Common myeloid progenitor, CD34-positive (primary cell): ENCODE results near the gene INKA2. TPM values are rescaled to one million over a fixed set of nuclear protein-coding genes. Genes with fewer than 3 reads are reported as not detected.
A peak's percentile ranks its signal among the peaks of the same experiment; 100 is the strongest.

Experiments
- CTCF ChIA-PET: fragments of 350-600 bp; sonication (Branson Sonifier 250); formaldehyde crosslinking; loops from one replicate; lab custom pipeline; 2021; ENCODE audit warnings: antibody characterized with exemption; lab: Charles Lee
- POLR2A ChIA-PET: fragments of 350-600 bp; sonication (Branson Sonifier 250); formaldehyde crosslinking; loops from one replicate; lab custom pipeline; 2021; ENCODE audit warnings: antibody characterized with exemption; lab: Charles Lee
- DNase-seq, 3 donors: peaks; one replicate each; pipeline versions ENCODE4 v3.0.0 to v3.0.0-alpha.2; 2013
- H3K27ac ChIP-seq, 2 experiments: 1 replicate in 1 of 2; 2 replicates in 1 of 2; pipeline ENCODE4 v1.7.0; 2013; ENCODE audit warnings: inconsistent platforms in 2 of 2, low read length in 2 of 2, mild to moderate bottlenecking in 2 of 2, low read depth in 1 of 2, moderate library complexity in 1 of 2; ENCODE audit not compliant: severe bottlenecking in 2 of 2, insufficient read depth in 1 of 2, poor library complexity in 1 of 2
- H3K27me3 ChIP-seq, 5 experiments: replicated peaks in 2 of 5; 1 replicate in 3 of 5; 2 replicates in 2 of 5; pipeline versions ENCODE4 v1.6.1 to v1.7.0; 2013; ENCODE audit warnings: low read length in 4 of 5, mild to moderate bottlenecking in 2 of 5, moderate library complexity in 2 of 5, inconsistent platforms in 1 of 5; ENCODE audit not compliant: insufficient read depth in 5 of 5, control insufficient read depth in 4 of 5
- H3K36me3 ChIP-seq, 4 experiments: 1 replicate in 2 of 4; 2 replicates in 2 of 4; pipeline versions ENCODE4 v1.6.1 to v1.7.0; 2013; ENCODE audit warnings: low read length in 3 of 4, control low read depth in 1 of 4, mild to moderate bottlenecking in 1 of 4; ENCODE audit not compliant: control insufficient read depth in 4 of 4, insufficient read depth in 4 of 4
- H3K4me1 ChIP-seq, 4 experiments: 1 replicate in 3 of 4; 2 replicates in 1 of 4; pipeline versions ENCODE4 v1.6.1 to v1.7.1; 2013; ENCODE audit warnings: low read length in 3 of 4, mild to moderate bottlenecking in 3 of 4, control low read depth in 1 of 4, inconsistent platforms in 1 of 4, moderate library complexity in 1 of 4; ENCODE audit not compliant: control insufficient read depth in 4 of 4, insufficient read depth in 4 of 4; ENCODE audit errors: control extremely low read depth in 1 of 4
- H3K4me3 ChIP-seq, 7 experiments: 1 replicate in 4 of 7; 2 replicates in 3 of 7; pipeline versions ENCODE4 v1.5.1 to v1.7.0; 2013; ENCODE audit warnings: mild to moderate bottlenecking in 7 of 7, low read length in 6 of 7, moderate library complexity in 6 of 7, inconsistent platforms in 2 of 7, low read depth in 2 of 7, control low read depth in 1 of 7; ENCODE audit not compliant: insufficient read depth in 4 of 7, control insufficient read depth in 1 of 7; ENCODE audit errors: extremely low read depth in 1 of 7
- H3K9me3 ChIP-seq, 5 experiments: 1 replicate in 4 of 5; 2 replicates in 1 of 5; pipeline versions ENCODE4 v1.6.1 to v1.7.1; 2013; ENCODE audit warnings: low read length in 4 of 5, mild to moderate bottlenecking in 2 of 5, inconsistent platforms in 1 of 5, low read depth in 1 of 5, moderate library complexity in 1 of 5; ENCODE audit not compliant: control insufficient read depth in 4 of 5, insufficient read depth in 2 of 5; ENCODE audit errors: control extremely low read depth in 1 of 5
- WGBS: methylation state at CpG from one replicate; pipeline ENCODE4 v1.1.5; 2013; ENCODE audit not compliant: insufficient coverage; 5-methylcytosine and 5-hydroxymethylcytosine counted together
- polyA plus RNA-seq: library from polyadenylated mRNA; unstranded; fragments of 120-200 nt; gene quantifications from one replicate; pipeline ENCODE4 v1.2.1, GENCODE V29; 2013

The INKA2 gene
- polyA plus RNA-seq: 3.9 TPM

GRCh38 chr1:111739194-111739924, at the start of gene INKA2:
Gene INKA2, minus strand, starts transcription at chr1:111739395. Its CDS starts 153 bp downstream, at chr1:111739242.
- Histone ChIP-seq H3K9me3 (no peaks in the 10 kb centered on the region), H3K27me3 (peaks cover 0 to 27% (median 13%) of the 10 kb centered on the region in 5 experiments), H3K36me3 (no peaks in the 10 kb centered on the region), H3K4me3 (peak within 1 kb of the TSS; percentile 42 to 80 (median 64)), H3K4me1 (peaks cover 4 to 65% (median 40%) of the 10 kb centered on the region in 4 experiments), H3K27ac (peak within 1 kb of the TSS in 1 of 2 experiments; percentile 30)
- ChIA-PET POLR2A (interaction anchor here (0.6 to 1.6 kb wide), 3 partner anchors 16 to 231 kb away, joined by 3 to 6 read pairs (median 5); partner anchors contain the start of gene DDX20), CTCF (interaction anchor here (0.9 to 6.8 kb wide), 7 partner anchors 8 to 257 kb away, joined by 3 to 62 read pairs (median 16); partner anchors contain the start of gene DDX20)
- peak; percentile 63 to 86 (median 80) for DNase-seq
- WGBS: under 1% methylated on average over 51 of the region's 59 CpGs

DNA sequence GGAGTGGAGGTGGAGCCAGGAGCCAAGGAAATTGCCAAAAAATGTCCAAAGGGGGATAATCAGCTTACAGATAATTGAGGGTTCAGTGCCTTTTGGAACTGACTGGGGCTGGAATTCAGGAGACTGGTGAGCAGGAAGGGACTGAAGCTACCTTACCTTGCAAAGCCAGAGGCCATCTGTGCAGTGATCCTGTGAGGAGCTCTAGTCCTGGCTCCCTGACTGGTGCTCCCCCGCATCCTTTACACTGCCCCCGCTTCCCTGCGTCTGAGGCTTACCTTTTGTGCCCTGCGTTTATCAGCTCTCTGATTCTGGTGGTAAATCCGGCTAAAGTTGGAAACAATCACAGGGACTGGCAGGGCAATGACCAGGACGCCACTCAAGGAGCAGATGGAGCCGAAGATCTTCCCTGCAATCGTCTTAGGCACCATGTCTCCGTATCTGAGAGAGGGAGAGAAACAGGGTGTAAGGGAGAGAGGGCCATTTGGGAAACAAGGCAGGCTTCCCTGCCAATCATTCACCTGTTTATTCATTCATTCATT, 47.5 kb upstream of the INKA2 start:
- H3K4me1 ChIP-seq: no peaks in the 10 kb centered on the region
- no peak overlapping the region for H3K4me3 ChIP-seq
- H3K36me3 ChIP-seq: no peaks in the 10 kb centered on the region
- H3K27me3 ChIP-seq: peaks cover 0 to 6% (median 4%) of the 10 kb centered on the region in 5 experiments
- WGBS: 97% methylated on average over 9 of the region's 9 CpGs
- POLR2A ChIA-PET: no interaction called here
- no peak for DNase-seq
- CTCF ChIA-PET: no interaction called here
- H3K9me3 ChIP-seq: no peaks in the 10 kb centered on the region
- no peak overlapping the region for H3K27ac ChIP-seq

DNA sequence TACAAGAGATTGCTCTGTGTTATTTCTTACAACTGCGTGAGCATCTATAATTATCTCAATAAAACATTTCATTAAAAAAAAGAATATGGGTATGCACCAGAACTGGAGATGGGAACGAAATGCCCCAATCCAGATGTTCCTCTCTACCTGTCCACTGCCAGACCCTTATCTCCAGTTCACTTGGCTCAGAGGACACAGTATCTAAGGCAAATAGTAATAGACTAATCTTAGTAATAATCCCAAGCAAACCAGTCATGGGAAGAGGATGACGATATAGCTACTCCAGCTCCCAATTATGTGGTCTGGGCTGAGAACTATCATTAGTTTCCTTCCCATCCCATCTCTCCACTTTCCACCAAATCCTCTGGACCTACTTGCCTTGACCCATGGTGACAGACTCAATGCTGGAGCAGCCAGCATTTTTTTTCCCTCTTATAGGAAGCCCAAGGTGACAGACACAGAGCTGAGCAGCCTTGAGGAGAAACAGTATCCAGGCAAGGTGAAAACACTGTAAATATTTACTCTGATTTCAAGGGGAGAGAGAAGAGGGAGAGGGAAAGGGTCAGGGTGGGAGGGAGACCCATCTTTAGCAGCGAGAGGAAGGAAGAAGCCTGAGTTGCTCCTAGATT, 45.2 kb upstream of the INKA2 start:
- H3K36me3 ChIP-seq: no peaks in the 10 kb centered on the region
- no peak overlapping the region for H3K27ac ChIP-seq
- no peak overlapping the region for H3K4me3 ChIP-seq
- H3K9me3 ChIP-seq: no peaks in the 10 kb centered on the region
- WGBS: 100% methylated on average over 3 of the region's 4 CpGs
- peaks cover 0 to 4% (median 0%) of the 10 kb centered on the region in 5 experiments for H3K27me3 ChIP-seq
- no peak for DNase-seq
- POLR2A ChIA-PET: no interaction called here
- no peaks in the 10 kb centered on the region for H3K4me1 ChIP-seq
- CTCF ChIA-PET: no interaction called here

GRCh38 chr1:111779546-111779945, 40.4 kb upstream of the INKA2 start:
- CTCF ChIA-PET: no interaction called here
- DNase-seq: no peak
- Histone ChIP-seq H3K4me3 (no peak overlapping the region), H3K27me3 (peaks cover 0 to 2% (median 0%) of the 10 kb centered on the region in 5 experiments), H3K27ac (no peak overlapping the region), H3K36me3 (no peaks in the 10 kb centered on the region), H3K4me1 (no peaks in the 10 kb centered on the region), H3K9me3 (no peaks in the 10 kb centered on the region)
- no CpG with 5 or more reads among the region's 2 CpGs for WGBS
- POLR2A ChIA-PET: no interaction called here

DNA sequence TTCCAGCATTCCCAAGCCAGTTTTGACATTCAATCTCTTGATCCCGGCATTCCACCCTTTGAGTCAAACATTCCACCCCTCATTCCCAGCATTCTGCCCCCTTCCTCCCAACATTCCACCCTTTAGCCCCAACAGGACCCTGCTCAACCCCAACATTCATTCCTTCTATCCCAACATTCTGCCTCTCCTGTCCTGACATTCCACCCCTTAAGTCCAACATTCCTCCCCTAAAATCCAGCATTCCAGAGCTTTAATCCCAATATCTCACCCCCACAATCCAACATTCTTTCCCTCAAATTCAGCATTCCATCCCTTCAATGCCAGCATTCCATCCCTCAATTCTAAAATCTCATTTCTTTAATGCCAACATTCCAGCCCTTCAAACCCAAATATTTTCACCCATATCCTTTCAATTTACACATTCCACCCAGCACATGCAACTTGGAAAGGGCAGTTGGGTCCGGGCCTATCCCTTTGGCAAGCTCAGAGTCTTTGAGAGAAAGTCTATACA, 39.4 kb upstream of the INKA2 start:
- peaks cover 0 to 2% (median 0%) of the 10 kb centered on the region in 5 experiments for H3K27me3 ChIP-seq
- no peaks in the 10 kb centered on the region for H3K36me3 ChIP-seq
- WGBS: 100% methylated on average over 1 of the region's 2 CpGs
- ChIA-PET POLR2A (no interaction called here), CTCF (no interaction called here)
- no peak overlapping the region for H3K4me3 ChIP-seq
- no peak overlapping the region for H3K27ac ChIP-seq
- H3K4me1 ChIP-seq: no peaks in the 10 kb centered on the region
- no peaks in the 10 kb centered on the region for H3K9me3 ChIP-seq
- no peak for DNase-seq

- H3K4me3 ChIP-seq: no peak overlapping the region
- ChIA-PET POLR2A (no interaction called here), CTCF (interaction anchor here (0.8 kb wide), 1 partner anchor 14 kb away, joined by 3 read pairs; no protein-coding TSS in a partner anchor)
- no peaks in the 10 kb centered on the region for H3K36me3 ChIP-seq
- H3K9me3 ChIP-seq: no peaks in the 10 kb centered on the region
- no peak for DNase-seq
- no peaks in the 10 kb centered on the region for H3K4me1 ChIP-seq
- no peak overlapping the region for H3K27ac ChIP-seq
- WGBS: 94% methylated on average over 3 of the region's 6 CpGs
- peaks cover 0 to 2% (median 0%) of the 10 kb centered on the region in 5 experiments for H3K27me3 ChIP-seq
Measured at GRCh38 chr1:111778066-111778465, 38.9 kb upstream of the INKA2 start.
